ENCODE data around the gene PCK1.

PCK1 gene

DNA sequence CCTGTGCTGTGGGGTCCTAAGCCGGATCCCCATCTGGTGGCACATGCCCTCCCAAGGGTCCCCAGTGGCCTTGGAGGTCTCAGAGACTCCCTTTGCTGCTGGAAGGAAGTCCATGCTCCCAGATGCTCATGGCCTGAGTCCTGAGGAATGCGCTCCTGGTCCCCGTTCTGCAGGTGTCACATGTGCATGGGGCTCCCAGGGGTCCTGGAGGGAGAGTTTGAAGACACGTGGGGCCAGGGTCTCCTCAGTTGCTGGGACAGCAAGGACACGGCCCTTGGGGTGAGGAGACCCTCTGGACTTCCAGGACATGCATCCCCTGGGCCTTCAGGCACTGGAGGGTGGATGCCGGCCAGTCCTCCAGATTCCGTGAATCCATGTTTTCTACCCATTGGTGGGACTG lies 47.6 kb downstream of the PCK1 start:
- DNase-seq: no peak

DNA sequence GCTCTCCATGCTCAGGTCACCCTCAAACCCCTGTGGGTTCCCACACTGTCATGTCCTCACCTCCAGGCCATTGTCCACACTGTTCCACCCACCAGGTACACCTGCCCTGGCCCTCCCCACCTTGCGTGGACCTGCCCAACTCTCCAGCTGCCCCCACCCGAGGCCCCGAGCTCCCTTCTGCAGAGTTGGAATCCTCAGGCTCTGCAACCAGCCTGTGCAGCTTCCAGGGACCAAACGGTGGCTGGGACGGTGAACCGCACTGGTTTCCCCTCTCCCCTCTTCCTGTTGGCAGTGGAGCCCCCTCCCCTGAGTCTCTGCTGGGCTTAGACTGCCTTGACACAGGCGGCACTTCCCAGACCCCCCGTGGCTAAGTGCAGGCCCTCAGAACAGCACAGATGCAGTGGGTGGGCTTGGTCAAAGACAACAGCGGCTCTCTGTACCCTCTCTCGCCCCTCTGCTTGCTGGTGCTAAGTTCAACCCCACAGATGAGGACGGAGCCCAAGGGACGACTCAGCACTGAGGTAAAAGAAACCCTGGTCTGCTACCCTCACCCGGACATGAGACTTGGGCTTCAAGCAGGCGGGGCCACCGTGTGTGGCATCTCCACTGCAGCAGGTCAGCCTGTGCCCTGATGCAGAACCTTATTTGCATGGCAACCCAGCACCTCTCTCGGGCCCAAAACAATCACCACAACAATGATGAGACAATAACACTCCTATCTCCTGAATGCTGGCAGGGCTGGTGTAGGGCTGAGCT lies 48.4 kb downstream of the PCK1 start:
- no peak for DNase-seq

DNA sequence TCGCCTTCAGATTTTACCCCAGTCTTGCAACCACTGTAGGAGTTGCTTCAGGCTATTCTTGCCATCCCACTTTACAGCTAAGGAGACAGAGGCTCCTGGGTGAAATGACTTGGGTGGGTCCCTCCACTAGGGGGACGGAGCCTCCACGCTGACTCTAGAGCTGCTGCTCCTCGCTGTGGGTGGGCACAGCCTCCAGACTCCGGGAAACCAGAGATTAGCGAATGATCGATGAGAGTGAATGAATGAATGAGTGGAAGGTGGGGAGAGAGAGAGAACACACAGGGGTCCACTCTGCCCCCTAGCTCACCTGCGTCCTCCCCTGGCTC lies 48.9 kb downstream of the PCK1 start:
- DNase-seq: no peak

DNA sequence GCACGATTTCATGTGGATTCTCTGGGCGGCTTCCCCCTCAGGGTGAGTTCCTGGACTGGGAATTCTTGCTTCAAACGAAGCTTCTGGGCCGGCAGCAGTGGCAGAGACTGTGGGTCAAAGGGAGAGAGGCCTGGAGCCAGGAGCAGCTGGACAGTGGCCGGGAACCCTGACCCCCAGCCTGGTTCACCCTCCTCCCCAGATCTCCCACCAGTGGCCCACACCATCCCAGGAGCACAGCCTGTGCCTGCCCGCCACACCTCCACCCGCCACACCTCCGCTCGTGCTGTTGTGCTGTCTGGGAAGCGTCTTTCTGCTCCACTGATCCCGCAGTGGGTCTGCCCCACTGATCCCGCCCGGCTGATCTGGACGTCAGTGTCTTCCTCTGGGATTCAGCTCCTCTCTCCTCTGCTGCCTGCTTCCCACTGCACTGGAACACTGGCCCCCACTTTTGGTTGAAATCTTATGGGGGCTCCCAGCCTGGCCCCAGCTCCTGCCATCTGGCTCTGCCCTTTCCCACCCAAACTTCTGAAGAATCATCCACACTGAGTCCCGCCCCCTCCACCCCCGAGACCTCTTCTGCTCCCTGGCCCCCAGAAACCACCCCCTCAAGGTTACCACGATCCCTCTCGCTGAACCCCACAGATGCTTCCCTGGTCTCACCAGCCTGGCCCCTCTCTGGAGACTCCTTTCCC lies 49.5 kb downstream of the PCK1 start:
- no peak for DNase-seq

DNA sequence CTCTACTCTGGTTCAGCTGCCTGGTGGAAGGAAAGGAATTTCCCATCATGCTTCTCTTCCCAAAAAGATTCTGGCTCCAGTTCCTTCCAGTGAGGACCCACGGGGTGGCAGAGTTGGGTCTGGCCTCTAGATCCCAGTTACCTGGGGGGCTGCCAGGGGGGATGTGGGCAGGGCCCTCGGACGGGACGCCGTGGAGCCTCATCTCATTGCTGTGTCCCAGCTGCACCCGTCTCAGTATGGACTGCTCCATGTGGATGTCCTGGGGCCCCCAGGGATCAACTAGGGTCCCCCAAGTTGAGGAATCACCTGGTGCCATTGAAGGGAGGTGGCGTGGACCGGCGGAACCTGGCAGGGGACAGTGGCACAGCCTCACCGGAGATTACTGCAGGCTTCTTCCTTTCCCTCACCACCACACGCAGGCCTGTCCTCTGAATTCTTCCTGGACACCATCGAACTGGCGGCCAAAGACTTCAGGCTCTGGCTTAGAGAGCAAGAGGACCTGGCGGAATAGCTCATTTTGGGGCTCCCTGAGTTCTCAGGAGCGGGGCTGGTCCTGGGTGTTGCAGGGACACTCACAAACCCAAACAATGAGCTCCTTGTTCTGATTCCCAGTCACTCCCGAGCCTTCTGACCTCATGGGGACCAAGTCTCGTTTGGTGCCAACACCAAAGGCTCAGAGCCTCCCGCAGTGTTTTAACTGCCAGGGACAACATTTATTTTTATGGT lies 50.8 kb downstream of the PCK1 start:
- no peak for DNase-seq

DNA sequence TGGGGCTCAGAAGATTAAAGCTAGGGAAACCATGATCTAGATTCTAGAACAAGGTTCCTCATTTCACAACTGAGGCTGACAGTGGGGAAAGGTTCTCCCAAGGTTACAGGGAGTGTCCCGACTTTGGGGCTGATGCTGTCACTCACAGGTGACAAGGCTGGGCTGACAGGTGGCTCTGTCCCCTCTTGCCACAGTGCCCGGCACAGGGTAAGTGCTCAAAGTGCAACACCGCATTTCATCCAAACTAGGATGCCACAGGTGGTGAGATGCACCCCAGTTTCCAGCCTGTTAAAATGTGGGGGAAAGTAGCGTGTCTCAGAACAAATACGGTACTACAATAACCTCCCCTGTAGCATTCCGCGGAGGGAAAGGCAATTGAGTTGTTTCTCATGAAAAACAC lies 51.5 kb downstream of the PCK1 start:
- no peak for DNase-seq

DNA sequence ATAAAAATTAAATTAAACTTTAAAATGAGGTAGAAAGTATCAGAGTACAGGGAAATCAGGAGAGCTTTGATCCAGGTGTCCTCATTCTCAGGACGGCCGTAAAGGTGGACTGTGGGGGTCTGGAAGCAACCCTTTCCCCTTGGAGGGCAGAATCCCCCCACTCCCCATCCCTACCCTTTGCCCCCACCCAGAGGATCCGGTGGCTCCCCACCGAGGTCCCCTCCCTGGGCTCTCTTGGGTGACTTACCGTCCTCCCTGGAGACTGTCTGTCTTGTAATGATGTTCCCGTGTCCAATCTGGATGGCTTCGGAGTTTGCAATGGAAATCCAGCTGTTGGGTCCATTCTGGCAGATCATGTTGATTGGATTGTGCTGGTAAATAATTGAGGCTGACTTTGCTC lies 52.0 kb downstream of the PCK1 start:
- DNase-seq: no peak

DNA sequence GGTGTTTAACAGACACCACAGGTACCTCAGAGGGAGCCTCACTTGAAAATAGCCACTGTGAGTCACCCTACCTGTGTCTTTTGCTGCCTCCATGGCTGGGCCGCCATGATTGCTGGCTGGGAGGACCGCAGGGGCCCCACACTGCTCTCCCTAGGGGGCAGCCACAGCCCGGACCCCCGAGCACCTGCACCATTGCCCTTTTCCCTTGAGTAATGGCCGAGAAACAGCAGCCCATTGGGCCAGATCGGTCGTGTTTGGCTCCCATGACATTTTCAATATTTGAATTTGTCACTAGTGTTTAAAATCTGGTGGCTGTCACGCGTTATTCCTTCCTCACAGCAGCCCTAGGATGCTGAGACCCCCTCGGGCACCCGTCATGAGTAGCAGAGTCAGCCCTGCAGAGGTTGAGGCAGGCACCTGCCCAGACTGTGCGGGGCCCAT lies 52.6 kb downstream of the PCK1 start:
- no peak for DNase-seq

DNA sequence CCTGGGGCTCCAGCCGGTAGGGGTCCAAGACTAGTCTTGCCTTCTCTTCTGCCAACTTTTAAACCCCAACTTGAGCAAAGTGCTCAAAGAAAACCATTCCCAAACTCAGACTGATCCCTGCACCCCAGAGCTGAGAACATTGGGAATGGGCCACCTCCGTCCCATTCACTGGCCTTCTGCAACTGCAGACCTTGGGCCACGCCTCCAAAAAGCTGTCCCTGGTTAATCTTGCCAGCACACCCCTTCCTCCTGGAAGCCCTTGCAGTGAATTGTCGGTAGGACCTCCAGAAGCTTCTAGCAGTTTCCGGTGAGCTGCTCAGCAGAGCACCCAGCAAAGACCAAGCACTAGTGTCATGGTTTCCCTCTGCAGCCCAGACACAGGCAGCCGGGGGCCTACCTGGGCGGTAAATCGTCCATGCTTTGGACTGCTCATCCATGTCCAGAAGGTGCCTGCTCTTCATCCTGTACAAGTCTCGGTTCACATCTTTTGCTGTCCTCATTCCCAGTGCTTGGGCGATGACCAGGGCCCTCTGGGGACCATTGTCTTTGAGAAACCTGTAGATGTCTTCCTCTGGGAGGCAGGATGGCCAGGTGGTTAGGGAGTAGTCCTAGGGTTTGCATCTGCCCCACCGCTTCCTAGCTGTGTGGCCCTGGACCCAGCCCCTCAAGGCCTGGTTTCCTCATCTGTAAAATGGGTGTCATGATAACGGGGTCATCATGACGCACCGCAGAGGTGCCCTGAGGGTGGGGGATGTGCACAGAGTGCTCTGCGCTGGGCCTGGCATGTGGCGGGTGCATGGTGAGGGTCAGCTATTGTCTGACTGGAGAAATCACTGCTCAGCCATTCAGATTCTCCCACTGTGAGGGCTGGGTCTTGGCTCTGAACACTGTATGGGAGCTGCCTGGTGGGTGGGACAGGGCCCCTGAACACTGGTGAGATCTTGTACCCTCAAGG lies 53.9 kb downstream of the PCK1 start:
- no peak for DNase-seq

DNA sequence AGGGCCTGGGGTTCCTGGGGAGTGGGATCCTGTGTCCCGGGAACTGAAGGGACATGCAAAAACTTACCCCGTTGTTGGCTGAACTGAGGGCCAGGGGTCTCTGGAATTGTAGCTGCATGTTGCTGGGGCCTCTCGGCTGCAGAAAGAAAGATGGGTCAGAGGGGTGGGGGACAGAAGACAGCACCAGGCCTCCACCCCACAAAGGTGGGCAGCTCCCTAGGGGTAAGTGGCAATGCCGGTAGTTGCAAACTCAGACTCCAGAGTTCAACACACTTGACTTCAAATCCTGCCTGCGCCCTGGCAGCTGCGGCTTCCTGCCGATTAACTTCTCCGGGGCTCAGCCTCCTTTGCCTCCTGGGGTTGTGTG lies 54.5 kb downstream of the PCK1 start:
- DNase-seq: no peak

DNA sequence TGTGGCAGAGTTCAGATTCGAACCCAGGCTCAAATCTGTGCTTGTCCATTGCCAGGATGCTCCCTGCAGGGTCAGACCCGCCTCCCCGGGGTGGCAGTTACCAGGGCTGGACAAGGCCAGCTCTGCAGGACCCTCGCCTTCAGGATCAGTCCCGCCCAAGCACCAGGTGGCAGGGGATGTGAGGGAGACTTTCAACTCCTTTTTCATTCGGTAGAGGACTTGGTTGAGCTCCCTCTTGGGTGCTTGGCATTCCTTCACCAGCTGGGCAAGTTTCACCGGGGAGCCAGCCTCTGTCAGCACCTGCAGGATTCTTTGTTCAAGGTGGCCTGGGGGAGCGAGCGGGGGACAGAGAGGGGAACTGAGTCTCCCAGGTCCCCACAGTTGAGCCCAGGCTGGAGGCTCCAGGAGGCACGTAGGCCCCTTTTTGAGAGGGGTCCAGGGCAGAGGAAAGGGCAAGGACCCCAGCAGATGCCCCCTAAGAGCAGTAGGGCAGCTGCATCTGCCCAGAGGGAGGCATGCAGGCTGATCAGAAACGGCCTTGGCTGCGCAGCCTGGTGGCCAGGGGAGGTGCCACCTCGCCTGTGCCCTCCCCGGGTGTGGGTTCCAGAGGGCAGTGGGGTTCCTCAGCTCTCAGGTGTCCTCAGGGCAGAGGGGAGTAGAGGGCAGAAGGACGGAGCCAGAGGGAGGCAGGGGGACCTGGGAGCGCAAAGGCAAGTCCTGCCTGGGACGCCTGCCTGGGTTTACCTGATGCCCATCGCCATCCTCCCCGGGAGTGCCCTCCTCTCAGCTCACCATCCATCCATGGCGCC lies 55.4 kb downstream of the PCK1 start:
- no peak for DNase-seq

DNA sequence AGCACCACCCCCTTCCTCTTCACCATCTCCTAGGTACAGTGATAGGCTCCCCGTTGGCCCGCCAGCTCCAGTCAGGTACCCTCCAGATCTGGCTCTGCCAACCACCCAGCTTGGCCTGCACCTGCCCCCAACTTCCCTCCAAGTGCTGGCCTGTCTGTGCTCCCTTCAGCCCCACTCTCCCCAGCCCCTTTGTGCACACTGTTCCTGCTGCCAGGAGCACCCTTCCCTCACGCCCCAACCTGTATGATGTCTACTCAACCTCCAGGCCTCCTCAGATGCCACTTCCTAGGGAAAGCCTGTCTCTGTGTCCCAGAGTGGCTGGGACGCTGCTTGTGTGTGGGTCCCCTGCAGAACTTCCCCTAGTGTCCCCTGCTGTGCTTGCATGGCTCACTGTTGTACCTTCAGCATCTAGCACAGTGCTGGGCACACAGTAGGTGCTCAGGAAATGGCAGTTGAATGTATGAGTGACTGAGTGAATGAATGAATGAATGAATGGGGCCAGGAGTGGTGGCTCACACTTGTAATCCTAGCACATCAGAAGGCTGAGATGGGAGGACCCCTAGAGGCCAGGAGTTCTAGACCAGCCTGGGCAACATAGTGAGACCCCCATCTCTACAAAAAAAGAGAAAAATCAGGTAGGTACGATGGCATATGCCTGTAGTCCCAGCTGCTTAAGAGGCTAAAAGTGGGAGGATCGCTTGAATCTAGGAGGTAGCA lies 56.3 kb downstream of the PCK1 start:
- DNase-seq: no peak

Measured in right hindlimb (tissue), 1 donor.